Activated CD8-positive, alpha-beta memory T cell treated with anti-CD3 and anti-CD28 coated beads for 48 hours (primary cell): ENCODE measurements around the gene SP140L.
"Not testable (repeated sequence)": the region's sequence is repeated elsewhere in the genome, so short reads cannot be mapped to it uniquely, and the experiment has no call there.

Experiments
- DNase-seq, 3 experiments: peaks; one replicate each; pipeline ENCODE4 v3.0.0-alpha.2; 2020; ENCODE audit warnings: low read depth in 2 of 3, low spot score in 2 of 3

Gene SP140L

GRCh38 chr2:230362030-230362691, 35.2 kb downstream of the SP140L start:
- DNase-seq, result no peak

DNA sequence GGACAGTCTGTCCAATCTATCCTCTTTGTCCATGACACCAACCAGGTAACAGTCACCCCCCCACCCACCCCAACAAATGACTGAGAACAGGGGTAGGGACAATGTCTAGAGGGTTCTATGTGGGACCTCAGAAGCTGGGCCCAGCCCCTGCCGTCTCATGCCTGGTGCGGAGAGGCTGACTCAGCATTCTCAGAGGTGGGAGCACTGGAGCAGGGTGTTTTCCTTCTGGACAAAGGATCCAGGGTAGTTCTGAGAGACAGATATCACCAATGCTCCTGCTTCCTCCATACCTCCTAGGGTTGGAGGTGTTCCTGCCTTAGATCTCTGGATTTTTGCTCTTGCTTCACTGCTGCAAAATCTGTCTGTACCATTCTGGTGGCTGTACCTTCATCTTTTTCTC, 55.1 kb downstream of the SP140L start:
- DNase-seq, result no peak

- DNase-seq, result no peak
Measured at GRCh38 chr2:230383453-230383852, 56.5 kb downstream of the SP140L start.

DNA sequence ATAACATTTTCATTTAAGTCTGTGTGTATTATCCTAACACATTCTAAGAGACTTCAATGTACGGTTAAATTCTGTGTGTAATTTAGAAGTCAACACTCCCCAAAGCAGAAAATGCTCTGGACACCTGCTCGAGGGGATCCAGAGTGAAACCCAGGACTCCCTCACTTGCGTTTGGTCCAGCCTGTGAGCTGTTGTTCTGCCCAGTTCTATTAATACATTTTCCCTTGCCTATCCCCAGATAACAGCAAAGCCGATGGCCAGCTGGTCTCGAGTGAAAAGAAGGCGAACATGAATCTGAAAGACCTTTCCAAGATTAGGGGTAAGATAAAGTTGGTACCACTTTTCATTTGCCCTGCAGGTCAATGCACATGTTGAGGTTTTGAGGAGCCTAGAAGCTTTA, 58.0 kb downstream of the SP140L start:
- no peak for DNase-seq

GRCh38 chr2:230394301-230394700, 67.3 kb downstream of the SP140L start:
- DNase-seq, result no peak

- DNase-seq, result not testable (repeated sequence)
Measured at GRCh38 chr2:230398698-230399097, 71.7 kb downstream of the SP140L start.

DNA sequence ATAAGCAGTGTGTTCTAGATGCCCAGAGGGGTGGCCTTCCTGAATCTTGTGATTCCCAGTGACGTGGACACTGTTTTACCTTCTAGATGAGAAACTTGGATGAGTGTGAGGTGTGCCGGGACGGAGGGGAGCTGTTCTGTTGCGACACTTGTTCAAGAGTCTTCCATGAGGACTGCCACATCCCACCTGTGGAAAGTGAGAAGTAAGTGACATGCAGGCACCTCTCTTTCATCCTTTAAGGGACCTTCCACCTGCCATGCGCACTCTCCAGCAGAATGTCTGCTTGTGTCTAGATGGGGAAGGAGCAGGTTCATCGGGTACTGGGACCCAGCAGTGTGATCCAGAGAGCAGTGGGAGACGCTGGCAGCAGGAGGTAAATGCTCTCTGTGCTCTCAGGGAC, 73.0 kb downstream of the SP140L start:
- no peak for DNase-seq

DNA sequence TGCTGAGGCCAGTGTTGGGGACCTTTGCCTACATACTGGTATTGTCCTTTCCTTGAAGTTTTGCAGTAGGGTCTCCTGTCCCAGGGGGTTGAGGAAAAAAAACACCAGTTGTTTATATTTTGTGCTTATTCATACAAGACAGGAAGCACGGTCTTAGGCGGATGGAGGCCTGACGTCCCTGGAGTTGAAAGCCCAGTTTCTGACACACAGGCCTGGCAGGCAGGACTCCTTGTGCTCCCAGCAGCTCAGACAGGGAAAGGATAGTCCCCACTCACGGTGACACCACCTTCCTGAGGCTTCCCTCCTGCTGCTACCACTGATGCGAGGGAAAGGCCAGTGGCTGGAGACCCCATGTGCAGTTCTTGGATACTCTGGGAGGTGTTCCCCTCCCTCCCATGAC, 73.5 kb downstream of the SP140L start:
- no peak for DNase-seq

DNA sequence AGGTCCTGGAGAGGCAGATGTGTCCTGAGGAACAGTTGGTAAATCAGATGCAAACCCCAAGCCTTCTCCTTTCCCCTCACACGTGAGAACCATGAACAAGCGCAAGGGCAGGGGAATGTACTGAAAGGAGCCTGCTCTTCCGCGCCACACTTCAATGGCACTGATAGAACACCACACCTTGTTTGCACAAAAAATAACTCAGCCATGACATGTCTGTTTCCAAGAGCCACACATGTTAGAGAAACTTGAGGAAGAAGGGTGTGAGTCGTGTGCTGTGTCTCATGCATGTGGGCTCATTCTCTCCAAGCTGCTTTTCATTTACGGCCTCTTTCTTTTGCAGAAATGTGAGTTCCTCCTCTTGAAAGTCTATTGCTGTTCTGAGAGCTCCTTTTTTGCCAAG, 74.0 kb downstream of the SP140L start:
- not testable (repeated sequence) for DNase-seq

DNA sequence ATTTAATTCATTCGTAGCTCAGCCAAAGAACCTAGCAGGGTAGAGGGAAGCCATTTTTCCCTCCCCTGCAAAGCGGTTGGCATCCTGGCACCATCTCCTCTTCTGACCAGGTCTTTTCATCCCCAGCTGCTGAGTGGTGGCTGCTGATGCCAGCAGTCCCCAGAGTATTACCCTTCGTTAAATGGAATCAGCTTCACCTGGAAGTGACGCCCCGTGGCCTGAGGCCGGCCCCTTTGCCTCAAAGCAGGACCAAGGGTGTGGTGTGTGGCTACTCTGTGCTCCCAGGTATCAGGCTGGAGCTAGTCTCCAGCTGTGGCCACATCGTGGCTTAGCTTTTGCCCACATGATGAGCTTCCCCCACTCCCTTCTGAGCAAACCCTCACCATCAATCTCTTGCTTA, 76.8 kb downstream of the SP140L start:
- DNase-seq, result no peak

- no peak for DNase-seq
Measured at GRCh38 chr2:230405824-230406223, 78.8 kb downstream of the SP140L start.

DNA sequence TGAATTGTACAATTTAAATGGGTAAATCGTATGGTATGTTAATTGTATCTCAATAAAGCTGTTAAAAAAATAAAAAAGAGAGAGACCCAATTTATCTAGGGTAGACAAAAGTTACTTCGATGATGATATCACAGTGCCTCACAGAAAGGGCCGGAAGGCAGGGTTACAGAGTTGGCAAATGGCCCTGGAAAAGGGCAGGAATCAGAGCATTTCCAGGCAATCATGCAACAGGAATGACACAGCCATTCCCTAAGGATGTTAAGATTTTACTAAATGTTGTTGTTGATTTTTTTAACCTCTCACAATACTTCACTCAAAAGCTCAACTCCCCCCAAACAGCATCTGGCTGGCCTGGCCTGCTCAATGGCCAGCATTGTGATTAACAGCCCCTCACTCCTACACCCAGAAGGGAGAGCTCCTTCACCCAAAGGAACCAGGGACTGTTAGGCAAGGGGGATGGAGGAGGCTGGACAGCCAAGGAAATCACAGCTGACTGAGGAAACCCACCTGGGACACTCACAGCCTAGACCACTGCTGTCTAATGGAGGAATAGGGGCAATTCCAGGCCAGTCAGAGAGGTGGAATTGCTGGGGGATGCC, 81.3 kb downstream of the SP140L start:
- DNase-seq, result no peak

- DNase-seq, result not testable (repeated sequence)
Measured at GRCh38 chr2:230409316-230409715, 82.3 kb downstream of the SP140L start.

GRCh38 chr2:230410263-230410662, 83.3 kb downstream of the SP140L start:
- DNase-seq, result no peak

GRCh38 chr2:230410861-230411569, 84.0 kb downstream of the SP140L start:
- no peak for DNase-seq

- peak in 1 of 3 experiments; percentile 51 for DNase-seq
Measured at GRCh38 chr2:230411570-230412370, 84.8 kb downstream of the SP140L start.

GRCh38 chr2:230412371-230412711, 85.3 kb downstream of the SP140L start:
- no peak for DNase-seq

- DNase-seq, result no peak
Measured at GRCh38 chr2:230412846-230413245, 85.9 kb downstream of the SP140L start.

GRCh38 chr2:230413479-230413878, 86.5 kb downstream of the SP140L start:
- no peak for DNase-seq

GRCh38 chr2:230414302-230414701, 87.3 kb downstream of the SP140L start:
- no peak for DNase-seq

GRCh38 chr2:230416061-230416721, 89.2 kb downstream of the SP140L start, which contains the start of gene SP100:
SP100 (plus strand) TSS chr2:230416201; CDS start chr2:230416297, 96 bp downstream.
- peak in 2 of 3 experiments; percentile 42 to 62 for DNase-seq
